Glomerular visceral epithelial cell (primary cell): ENCODE measurements around the gene SUSD6.
"Not testable (repeated sequence)": the region's sequence is repeated elsewhere in the genome, so short reads cannot be mapped to it uniquely, and the experiment has no call there.

Experiments used
- DNase-seq: peaks from one replicate; pipeline ENCODE4 v3.0.0-alpha.2; 2016; ENCODE audit errors: extremely low spot score

The SUSD6 gene

GRCh38 chr14:69620981-69621380 is 9.6 kb downstream of the SUSD6 start:
- peak; percentile 45 for DNase-seq

GRCh38 chr14:69624136-69624535 is 12.7 kb downstream of the SUSD6 start:
- no peak for DNase-seq

- peak; percentile 56 for DNase-seq
These were observed 14.1 kb downstream of the SUSD6 start for GRCh38 chr14:69625299-69626131.

- no peak for DNase-seq
These were observed 14.7 kb downstream of the SUSD6 start for GRCh38 chr14:69626132-69626500.

GRCh38 chr14:69629225-69630127 is 18.1 kb downstream of the SUSD6 start:
- no peak for DNase-seq

- no peak for DNase-seq
These were observed 19.0 kb downstream of the SUSD6 start for GRCh38 chr14:69630360-69630759.

GRCh38 chr14:69631509-69631908 is 20.1 kb downstream of the SUSD6 start:
- no peak for DNase-seq

GRCh38 chr14:69632164-69632563 is 20.8 kb downstream of the SUSD6 start:
- DNase-seq, result no peak

GRCh38 chr14:69632593-69633151 is 21.3 kb downstream of the SUSD6 start:
- DNase-seq, result no peak

- no peak for DNase-seq
These were observed 21.8 kb downstream of the SUSD6 start for GRCh38 chr14:69633238-69633637.

GRCh38 chr14:69635981-69636639 is 24.7 kb downstream of the SUSD6 start:
- no peak for DNase-seq

GRCh38 chr14:69636718-69637480 is 25.5 kb downstream of the SUSD6 start:
- DNase-seq, result no peak

GRCh38 chr14:69637503-69638031 is 26.2 kb downstream of the SUSD6 start:
- DNase-seq, result peak; percentile 20

GRCh38 chr14:69640931-69641330 is 29.5 kb downstream of the SUSD6 start:
- no peak for DNase-seq

- not testable (repeated sequence) for DNase-seq
These were observed 30.9 kb downstream of the SUSD6 start for GRCh38 chr14:69642212-69642793.

- peak; percentile 87 for DNase-seq
These were observed 32.2 kb downstream of the SUSD6 start for GRCh38 chr14:69643430-69644200.

- DNase-seq, result no peak
These were observed 33.4 kb downstream of the SUSD6 start for GRCh38 chr14:69644814-69645213.

GRCh38 chr14:69647213-69647612 is 35.8 kb downstream of the SUSD6 start:
- DNase-seq, result no peak

- DNase-seq, result not testable (repeated sequence)
These were observed 36.2 kb downstream of the SUSD6 start for GRCh38 chr14:69647642-69648041.
